H1 (cell line): ENCODE measurements around the gene SOX6. TPM values are rescaled to one million over a fixed set of nuclear protein-coding genes. Genes with fewer than 3 reads are reported as not detected.

ENCODE experiments used
- CTCF ChIA-PET: fragments of 300-600 bp; sonication (Branson Sonifier 250); formaldehyde crosslinking; loops from one replicate; lab custom pipeline; 2021; ENCODE audit not compliant: partially characterized antibody; lab: Charles Lee
- POLR2A ChIA-PET: fragments of 300-600 bp; sonication (Branson Sonifier 250); formaldehyde crosslinking; loops from one replicate; lab custom pipeline; 2021; ENCODE audit warnings: inconsistent platforms; ENCODE audit not compliant: partially characterized antibody; lab: Charles Lee
- DNase-seq, 2 experiments: peaks; one replicate each; pipeline versions ENCODE4 v3.0.0 to v3.0.0-alpha.2; 2010 to 2022; ENCODE audit warnings: low spot score in 2 of 2, low read depth in 1 of 2, mixed read lengths in 1 of 2
- FAIRE-seq: peaks from 2 replicates; lab custom pipeline; 2011; peaks lifted over from hg19 to GRCh38; lab: Jason Lieb, UNC
- H2AFZ ChIP-seq: 2 replicates; pipeline ENCODE4 v1.8.1; 2012; ENCODE audit warnings: low read length, inconsistent platforms
- H2AK5ac ChIP-seq: 2 replicates; pipeline ENCODE4 v1.6.1; 2013; ENCODE audit warnings: low read depth, low read length
- H2BK120ac ChIP-seq: replicated peaks from 2 replicates; pipeline ENCODE3; 2013; ENCODE audit warnings: low read depth, low read length, inconsistent platforms
- H2BK12ac ChIP-seq: 2 replicates; pipeline ENCODE4 v1.6.1; 2013; ENCODE audit warnings: low read depth, low read length
- H2BK15ac ChIP-seq: 2 replicates; pipeline ENCODE4 v1.6.1; 2013; ENCODE audit warnings: low read length
- H2BK20ac ChIP-seq: 2 replicates; pipeline ENCODE4 v1.6.1; 2013; ENCODE audit warnings: low read length
- H2BK5ac ChIP-seq: 2 replicates; pipeline ENCODE4 v1.6.1; 2013; ENCODE audit warnings: low read depth, low read length
- H3K14ac ChIP-seq: 2 replicates; pipeline ENCODE4 v1.6.1; 2013; ENCODE audit warnings: inconsistent platforms; ENCODE audit not compliant: insufficient read length
- H3K18ac ChIP-seq: 2 replicates; pipeline ENCODE4 v1.6.1; 2013; ENCODE audit warnings: low read length; ENCODE audit errors: extremely low read depth
- H3K23ac ChIP-seq: 2 replicates; pipeline ENCODE4 v1.6.1; 2013; ENCODE audit warnings: inconsistent platforms; ENCODE audit not compliant: insufficient read length
- H3K23me2 ChIP-seq: 2 replicates; pipeline ENCODE4 v1.6.1; 2013; ENCODE audit warnings: low read depth, low read length
- H3K27ac ChIP-seq: 2 replicates; pipeline ENCODE4 v1.6.1; 2011; ENCODE audit warnings: low read depth, low read length, inconsistent platforms
- H3K27me3 ChIP-seq, 4 experiments: replicated peaks in 1 of 4; 1 replicate in 1 of 4; 2 replicates in 3 of 4; pipeline versions ENCODE4 v1.6.1 to v1.8.1; 2011 to 2013; ENCODE audit warnings: low read length in 3 of 4, mild to moderate bottlenecking in 3 of 4, inconsistent platforms in 2 of 4, mixed read lengths in 2 of 4, moderate library complexity in 1 of 4; ENCODE audit not compliant: control insufficient read depth in 3 of 4, insufficient read depth in 3 of 4; ENCODE audit errors: extremely low read depth in 1 of 4
- H3K36me3 ChIP-seq, 4 experiments: 2 replicates each; pipeline versions ENCODE4 v1.6.1 to v1.8.1; 2011 to 2013; ENCODE audit warnings: mild to moderate bottlenecking in 4 of 4, low read length in 3 of 4, moderate library complexity in 2 of 4, control low read depth in 1 of 4, inconsistent platforms in 1 of 4; ENCODE audit not compliant: insufficient read depth in 4 of 4, control insufficient read depth in 2 of 4
- H3K4ac ChIP-seq: replicated peaks from 2 replicates; pipeline ENCODE3; 2013; ENCODE audit warnings: low read length, low read depth, mixed read lengths, inconsistent platforms; ENCODE audit not compliant: insufficient read length
- H3K4me1 ChIP-seq, 4 experiments: replicated peaks in 1 of 4; 1 replicate in 1 of 4; 2 replicates in 3 of 4; pipeline versions ENCODE4 v1.6.1 to v1.8.1; 2011 to 2013; ENCODE audit warnings: low read length in 3 of 4, inconsistent platforms in 2 of 4, mixed read lengths in 1 of 4; ENCODE audit not compliant: insufficient read depth in 4 of 4, control insufficient read depth in 3 of 4
- H3K4me2 ChIP-seq, 2 experiments: 2 replicates each; pipeline versions ENCODE4 v1.6.1 to v1.8.1; 2011 to 2013; ENCODE audit warnings: low read depth in 2 of 2, low read length in 2 of 2, control low read depth in 1 of 2, inconsistent platforms in 1 of 2, mild to moderate bottlenecking in 1 of 2; ENCODE audit not compliant: insufficient read depth in 1 of 2
- H3K4me3 ChIP-seq, 4 experiments: fragments of 200-600, 300-600 bp in 1 of 4; sonication (generic), shearing (Covaris generic), sonication (Bioruptor Twin) in 1 of 4; 2 replicates each; pipeline versions ENCODE4 v1.5.1 to v1.8.1; 2011 to 2016; ENCODE audit warnings: low read length in 4 of 4, low read depth in 3 of 4, control low read depth in 2 of 4, inconsistent platforms in 2 of 4, mild to moderate bottlenecking in 2 of 4, mixed read lengths in 1 of 4, moderate library complexity in 1 of 4; ENCODE audit not compliant: insufficient read depth in 2 of 4; ENCODE audit errors: extremely low read depth in 1 of 4
- H3K56ac ChIP-seq: replicated peaks from 2 replicates; pipeline ENCODE3; 2013; ENCODE audit warnings: low read depth, mild to moderate bottlenecking, mixed read lengths, low read length, inconsistent platforms; ENCODE audit not compliant: insufficient read length
- H3K79me1 ChIP-seq: 2 replicates; pipeline ENCODE4 v1.6.1; 2013; ENCODE audit warnings: low read depth, low read length, control low read depth
- H3K79me2 ChIP-seq, 2 experiments: 2 replicates each; pipeline versions ENCODE4 v1.6.1 to v1.8.1; 2012 to 2013; ENCODE audit warnings: low read length in 2 of 2, mild to moderate bottlenecking in 2 of 2, inconsistent platforms in 1 of 2; ENCODE audit not compliant: insufficient read depth in 2 of 2, control insufficient read depth in 1 of 2
- H3K9ac ChIP-seq, 4 experiments: replicated peaks in 1 of 4; 1 replicate in 1 of 4; 2 replicates in 3 of 4; pipeline versions ENCODE4 v1.6.1 to v1.8.1; 2011 to 2013; ENCODE audit warnings: low read depth in 3 of 4, low read length in 3 of 4, control low read depth in 2 of 4, mild to moderate bottlenecking in 2 of 4, moderate library complexity in 2 of 4, inconsistent platforms in 1 of 4; ENCODE audit errors: extremely low read depth in 1 of 4
- H3K9me3 ChIP-seq, 2 experiments: 2 replicates each; pipeline versions ENCODE4 v1.6.1 to v1.8.1; 2012 to 2013; ENCODE audit warnings: mild to moderate bottlenecking in 2 of 2, moderate library complexity in 2 of 2, control low read depth in 1 of 2, inconsistent platforms in 1 of 2, low read depth in 1 of 2, low read length in 1 of 2, mixed read lengths in 1 of 2; ENCODE audit not compliant: insufficient read depth in 2 of 2
- H4K20me1 ChIP-seq, 2 experiments: replicated peaks in 1 of 2; 2 replicates each; pipeline versions ENCODE3 to v1.8.1; 2011 to 2013; ENCODE audit warnings: inconsistent platforms in 2 of 2, low read length in 2 of 2, mild to moderate bottlenecking in 1 of 2; ENCODE audit not compliant: insufficient read depth in 2 of 2, control insufficient read depth in 1 of 2
- H4K5ac ChIP-seq: 2 replicates; pipeline ENCODE4 v1.6.1; 2013; ENCODE audit warnings: low read length, low read depth, mixed read lengths, inconsistent platforms; ENCODE audit not compliant: insufficient read length
- H4K8ac ChIP-seq: 2 replicates; pipeline ENCODE4 v1.8.0; 2013; ENCODE audit warnings: mild to moderate bottlenecking, moderate library complexity, low read length, inconsistent platforms; ENCODE audit not compliant: insufficient read depth; ENCODE audit errors: extremely low read depth
- H4K91ac ChIP-seq: replicated peaks from 2 replicates; pipeline ENCODE3; 2013; ENCODE audit warnings: low read length, mixed read lengths, inconsistent platforms; ENCODE audit not compliant: insufficient read length
- BACH1 ChIP-seq: IDR thresholded peaks from 2 replicates; pipeline ENCODE4 v1.6.1; 2012; ENCODE audit warnings: low read length, improper control_type of control experiment
- EGR1 ChIP-seq: IDR thresholded peaks from 2 replicates; pipeline ENCODE4 v1.6.1; 2011; ENCODE audit warnings: low read depth, low read length, borderline replicate concordance
- KDM4A ChIP-seq: IDR thresholded peaks from one replicate; pipeline ENCODE4 v1.7.1; 2012; ENCODE audit warnings: low read depth, mild to moderate bottlenecking, moderate library complexity, low read length, inconsistent platforms; ENCODE audit not compliant: severe bottlenecking
- PHF8 ChIP-seq: fragments of 200-600 bp; sonication (generic); conservative IDR thresholded peaks from 2 replicates; pipeline ENCODE4 v1.7.1; 2012; ENCODE audit warnings: low read depth, mild to moderate bottlenecking, inconsistent platforms, low read length, moderate library complexity
- POU5F1 ChIP-seq: IDR thresholded peaks from 2 replicates; pipeline ENCODE4 v1.6.1; 2011; ENCODE audit warnings: low read depth, mild to moderate bottlenecking, low read length, moderate library complexity
- RBBP5 ChIP-seq: IDR thresholded peaks from 2 replicates; pipeline ENCODE4 v1.7.1; 2012; ENCODE audit warnings: low read depth, mild to moderate bottlenecking, inconsistent platforms, low read length, moderate library complexity, borderline replicate concordance
- TCF12 ChIP-seq: IDR thresholded peaks from 2 replicates; pipeline ENCODE4 v1.6.1; 2011; ENCODE audit warnings: low read depth, mild to moderate bottlenecking, low read length
- WGBS, 2 experiments: shearing (Covaris generic) in 1 of 2; methylation state at CpG; one replicate each; pipeline versions ENCODE4 v1.1.6 to v1.1.7; 2013 to 2015; ENCODE audit warnings: low lambda C conversion rate in 2 of 2, mixed read lengths in 2 of 2, inconsistent platforms in 1 of 2, low coverage in 1 of 2, missing lambda C conversion rate in 1 of 2; ENCODE audit not compliant: insufficient replicate concordance in 2 of 2, insufficient coverage in 1 of 2, insufficient read length in 1 of 2; ENCODE audit errors: extremely low coverage in 1 of 2, missing lambda C conversion rate in 1 of 2; 5-methylcytosine and 5-hydroxymethylcytosine counted together
- polyA plus RNA-seq, 7 experiments: library from polyadenylated mRNA; depleted of rRNA in 3 of 7; stranded (reverse) in 5 of 7; unstranded in 2 of 7; fragments of >200 nt in 5 of 7; fragments of 200-250 nt in 2 of 7; gene quantifications; 1 replicate in 5 of 7; 2 replicates in 1 of 7; 4 replicates in 1 of 7; pipeline versions ENCODE4 v1.2.1 to v1.2.3, GENCODE V29; 2011 to 2013; ENCODE audit warnings: missing spikeins in 2 of 7, mixed read lengths in 2 of 7
- total RNA-seq: library from RNA; stranded (reverse); fragmentation: NEBNext Ultra II Directional; extraction: Animal tissue kit (Norgen Biotek cat#: 25700); gene quantifications from 2 replicates; pipeline ENCODE4 v1.2.1, GENCODE V29; 2021

Gene SOX6
- total and polyA plus RNA-seq, 2 of the 8 experiments (the other 6 are each of a cell fraction or from before 2014, with no cell fraction given): 0.09 TPM; not detected in 1

DNA sequence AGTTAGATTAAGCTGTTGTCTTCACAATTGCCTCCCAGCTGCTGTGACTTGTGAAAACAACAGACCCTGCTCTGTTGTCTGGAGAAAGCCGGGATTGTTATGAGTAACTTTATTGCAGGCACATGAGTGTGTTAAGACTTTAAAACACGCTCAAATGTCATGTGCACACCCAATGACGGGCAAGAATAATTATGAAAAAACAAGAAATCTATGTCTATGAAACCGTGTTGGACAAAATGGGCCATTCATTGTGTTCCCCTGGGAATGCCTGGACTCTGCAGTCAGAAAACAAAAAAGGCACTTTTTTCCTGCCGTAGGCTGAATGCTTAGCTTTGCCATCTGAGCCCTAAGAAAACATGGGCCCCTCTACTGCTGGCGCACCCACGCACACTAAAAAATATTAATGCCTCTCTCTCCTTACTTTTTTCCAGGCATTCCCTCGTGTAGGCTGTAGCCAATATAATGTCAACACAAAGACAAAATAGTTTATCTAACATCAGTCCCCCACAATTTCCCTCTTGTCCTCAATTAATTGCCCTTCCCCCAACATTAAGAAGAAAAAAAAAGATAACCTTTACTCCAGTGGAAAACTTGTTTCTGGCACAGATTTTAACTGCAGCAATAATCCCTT is 207.9 kb downstream of the SOX6 start:
- Histone ChIP-seq H3K4me2 (no peak overlapping the region), H3K4me3 (no peak overlapping the region), H2AK5ac (no peak overlapping the region), H4K91ac (no peak overlapping the region), H3K18ac (no peak overlapping the region), H4K20me1 (no peaks in the 10 kb centered on the region), H3K27me3 (no peaks in the 10 kb centered on the region), H2AFZ (no peak overlapping the region), H3K4ac (no peak overlapping the region), H2BK5ac (no peak overlapping the region), H3K27ac (no peak overlapping the region), H4K5ac (no peak overlapping the region), H2BK20ac (no peak overlapping the region), H3K23ac (no peak overlapping the region), H3K9ac (no peak overlapping the region), H2BK120ac (no peak overlapping the region), H3K79me1 (no peaks in the 10 kb centered on the region), H3K14ac (no peak overlapping the region), H4K8ac (no peak overlapping the region), H3K23me2 (no peaks in the 10 kb centered on the region), H3K4me1 (0 out of 7 replicates have a peak, but pooled peaks cover 0 to 2% (median 0%) of the 10 kb centered on the region in 4 experiments), H2BK15ac (no peak overlapping the region), H3K56ac (no peak overlapping the region), H3K36me3 (no peaks in the 10 kb centered on the region), H3K9me3 (no peaks in the 10 kb centered on the region), H3K79me2 (no peaks in the 10 kb centered on the region), H2BK12ac (no peak overlapping the region)
- WGBS, 2 experiments: 81% methylated on average over 8 of the region's 8 CpGs; no CpG with 5 or more reads in 1 of the 2 experiments
- POLR2A ChIA-PET: no interaction called here
- FAIRE-seq (no peak), DNase-seq (no peak)
- no peak for TF ChIP-seq BACH1
- no peak for TF ChIP-seq RBBP5
- no peak for TF ChIP-seq KDM4A
- no peak for TF ChIP-seq PHF8
- TF ChIP-seq POU5F1: no peak
- no peak for TF ChIP-seq EGR1
- TF ChIP-seq TCF12: no peak
- CTCF ChIA-PET: interaction anchor here (1.1 to 1.2 kb wide), 2 partner anchors 11 to 22 kb away, joined by 3 to 4 read pairs; no protein-coding TSS in a partner anchor
